ENCODE measurements around the gene TBC1D1.
A peak's percentile ranks its signal among the peaks of the same experiment; 100 is the strongest.

TBC1D1 gene

GRCh38 chr4:38149472-38149996, 258.6 kb downstream of the TBC1D1 start:
- DNase-seq (ENCODE audit: low read depth in 2 of 2) = no peak

- no peak for DNase-seq (ENCODE audit: low read depth in 2 of 2)
Observed at GRCh38 chr4:38149997-38150671, 259.2 kb downstream of the TBC1D1 start.

DNA sequence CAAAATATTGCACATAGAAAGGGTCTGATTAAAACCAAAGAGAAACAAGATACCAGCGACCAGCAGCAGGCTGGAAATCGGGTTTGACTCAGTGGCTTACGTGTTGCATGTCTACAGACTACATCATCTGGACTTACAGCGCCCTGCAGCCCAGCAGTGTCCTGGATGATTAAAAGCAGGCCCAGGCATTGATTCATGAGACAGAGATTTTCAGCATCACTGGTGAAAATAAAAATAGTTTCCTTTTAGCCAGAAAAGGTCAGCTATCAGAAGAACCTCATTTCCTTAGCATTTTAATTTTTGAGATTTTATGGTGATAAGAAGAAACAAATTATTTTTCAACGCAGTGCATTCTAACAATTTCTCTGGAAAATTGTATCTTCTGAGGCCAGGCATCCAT, 259.9 kb downstream of the TBC1D1 start:
- DNase-seq (ENCODE audit: low read depth in 2 of 2) = no peak

DNA sequence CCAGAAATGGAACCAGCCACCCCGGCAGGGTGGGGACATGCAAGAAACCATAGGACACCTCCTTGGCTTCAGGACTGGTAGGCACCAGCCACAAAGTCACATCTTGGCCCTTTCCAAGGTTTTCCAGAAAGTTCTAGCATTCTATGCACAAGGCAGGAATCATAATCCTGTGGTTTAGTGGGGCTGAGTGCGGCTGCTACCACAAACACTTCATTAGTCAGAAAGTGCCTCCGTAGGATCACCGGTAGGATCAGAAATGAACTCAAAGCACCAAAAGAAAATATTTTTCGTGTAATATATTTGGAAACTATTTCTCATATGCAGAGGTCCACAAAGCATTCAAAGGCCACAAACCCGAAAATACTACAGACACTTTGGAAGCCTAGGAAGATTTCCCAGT, 261.0 kb downstream of the TBC1D1 start:
- no peak for DNase-seq (ENCODE audit: low read depth in 2 of 2)

- DNase-seq (ENCODE audit: low read depth in 2 of 2) = no peak
Observed at GRCh38 chr4:38152305-38152704, 261.4 kb downstream of the TBC1D1 start.

DNA sequence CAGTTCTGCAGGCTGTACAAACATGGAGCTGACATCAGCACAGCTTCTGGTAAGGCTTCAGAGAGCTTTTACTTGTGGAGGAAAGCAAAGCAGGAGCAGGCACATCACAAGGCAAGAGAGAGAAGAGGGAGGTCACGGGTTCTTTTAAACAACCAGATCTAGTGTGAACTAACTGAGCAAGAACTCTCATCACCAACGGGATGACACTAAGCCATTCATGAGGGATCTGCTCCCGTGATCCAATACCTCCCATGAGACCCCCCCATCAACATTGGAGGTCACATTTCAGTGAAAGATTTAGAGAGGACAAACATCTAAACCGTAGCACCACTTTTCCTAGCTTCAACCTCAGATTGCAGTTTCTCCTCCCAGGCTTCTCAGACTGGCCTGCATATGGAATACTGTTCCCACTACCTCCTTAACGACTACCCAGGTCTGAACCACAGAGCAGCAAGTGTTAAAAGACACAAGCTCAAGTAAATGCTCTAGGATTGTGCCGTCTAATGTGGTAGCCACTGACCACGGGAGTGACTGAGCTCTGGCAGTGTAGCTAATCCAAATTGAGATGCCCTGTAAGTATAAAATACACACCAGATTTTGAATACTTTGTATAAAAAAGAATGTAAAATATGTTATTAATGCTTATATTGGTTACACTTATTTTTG, 262.0 kb downstream of the TBC1D1 start:
- no peak for DNase-seq (ENCODE audit: low read depth in 2 of 2)

DNA sequence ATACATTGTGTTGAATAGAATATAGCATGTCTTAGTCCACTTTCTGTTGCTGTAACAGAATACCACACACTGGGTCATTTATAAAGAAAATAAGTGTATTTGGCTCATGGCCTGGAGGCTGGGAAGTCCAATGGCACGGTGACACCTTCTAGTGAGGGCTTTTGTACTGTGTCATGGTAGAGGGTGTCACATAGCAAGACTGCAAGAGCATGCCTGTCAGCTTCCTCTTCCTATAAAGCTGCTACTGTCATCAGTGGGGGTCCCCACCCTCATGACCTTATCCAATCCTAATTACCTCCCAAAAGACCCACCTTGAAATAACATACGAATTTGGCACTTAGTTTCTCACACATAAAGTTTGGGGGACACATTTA, 262.5 kb downstream of the TBC1D1 start:
- no peak for DNase-seq (ENCODE audit: low read depth in 2 of 2)

GRCh38 chr4:38154252-38154651, 263.4 kb downstream of the TBC1D1 start:
- DNase-seq (ENCODE audit: low read depth in 2 of 2) = no peak

DNA sequence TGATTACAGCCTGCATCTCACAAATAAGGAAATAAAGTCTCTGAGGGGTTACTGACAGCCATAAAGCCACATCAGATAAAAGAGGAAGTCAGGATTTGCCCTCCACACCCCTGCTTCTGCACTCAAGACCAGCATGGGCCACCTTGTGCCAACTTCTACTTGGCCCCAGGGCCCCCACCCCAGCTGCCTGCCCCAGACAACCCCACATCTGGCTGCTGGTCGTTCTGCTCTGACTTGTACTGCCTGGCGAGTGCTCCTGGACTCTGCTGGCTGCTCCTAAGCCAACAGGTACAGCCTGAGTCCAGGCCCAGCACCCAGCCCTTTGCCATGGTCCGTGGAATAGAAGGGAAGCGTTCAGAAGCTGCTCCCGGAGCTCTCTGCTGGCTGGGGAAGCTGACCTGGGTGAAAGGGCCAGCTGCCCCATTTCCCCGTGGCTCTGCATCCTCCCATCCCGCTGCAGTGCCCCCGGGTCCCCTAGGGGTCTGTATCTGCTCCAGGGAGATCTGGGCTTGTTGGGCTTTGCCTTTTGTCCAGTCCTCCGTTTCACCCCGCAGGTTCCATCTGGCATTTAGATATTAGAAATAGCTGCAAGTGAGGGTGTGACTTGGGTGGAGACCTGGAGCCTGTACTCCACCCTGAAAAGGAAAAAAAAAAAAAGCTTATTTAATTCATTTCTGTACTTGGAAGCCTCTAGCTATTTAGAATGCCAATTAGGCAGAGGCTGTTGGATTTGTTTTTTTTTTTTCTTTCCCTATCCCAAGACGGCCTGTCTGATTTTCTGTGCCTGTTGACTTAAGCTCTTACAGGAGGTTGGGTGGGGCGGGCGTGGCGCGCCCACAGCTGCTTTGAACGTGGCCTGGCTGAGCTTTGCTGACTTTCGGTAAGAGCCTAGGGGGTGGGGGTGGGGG, 264.1 kb downstream of the TBC1D1 start:
- DNase-seq (ENCODE audit: low read depth in 2 of 2) = no peak

GRCh38 chr4:38155589-38156294, 264.9 kb downstream of the TBC1D1 start:
- no peak for DNase-seq (ENCODE audit: low read depth in 2 of 2)

GRCh38 chr4:38157592-38157991, 266.7 kb downstream of the TBC1D1 start:
- DNase-seq (ENCODE audit: low read depth in 2 of 2) = no peak

DNA sequence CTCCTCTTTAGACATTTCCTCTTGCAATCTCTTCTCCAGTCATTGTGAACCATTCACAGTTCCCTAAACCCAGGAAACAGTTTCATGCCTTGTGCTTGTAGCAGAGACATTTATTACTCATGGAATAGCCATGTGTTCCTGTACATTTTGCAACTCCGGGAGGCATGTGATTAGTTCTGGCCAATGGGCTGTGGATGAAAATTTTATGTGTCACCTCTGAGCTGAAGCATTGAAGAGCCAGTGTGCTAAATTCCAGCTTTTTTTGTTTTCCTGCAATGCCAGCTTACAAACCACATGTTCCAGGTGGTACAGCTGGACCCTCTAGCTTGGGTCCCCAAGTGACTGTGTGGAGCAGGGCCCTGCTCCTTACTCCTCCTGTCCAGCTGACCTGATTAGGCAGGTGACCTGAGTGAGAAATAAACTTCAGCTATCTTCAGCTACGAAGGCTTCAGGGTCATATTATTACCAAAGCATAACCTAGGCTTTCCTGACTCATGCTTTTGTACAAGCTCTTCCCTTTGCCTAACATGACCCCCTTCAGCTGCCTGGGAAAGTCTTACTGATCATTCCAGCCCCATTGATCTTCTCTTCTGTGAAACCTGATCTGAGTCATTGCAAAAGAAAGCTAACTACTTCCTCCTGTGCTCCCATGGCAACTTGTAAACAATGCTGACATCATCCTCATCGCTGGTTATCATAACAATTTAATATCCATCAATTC, 269.8 kb downstream of the TBC1D1 start:
- peak in 1 of 2 donors; percentile 58 for DNase-seq (ENCODE audit: low read depth in 2 of 2)

- DNase-seq (ENCODE audit: low read depth in 2 of 2) = no peak
Observed at GRCh38 chr4:38161208-38162113, 270.6 kb downstream of the TBC1D1 start.

DNA sequence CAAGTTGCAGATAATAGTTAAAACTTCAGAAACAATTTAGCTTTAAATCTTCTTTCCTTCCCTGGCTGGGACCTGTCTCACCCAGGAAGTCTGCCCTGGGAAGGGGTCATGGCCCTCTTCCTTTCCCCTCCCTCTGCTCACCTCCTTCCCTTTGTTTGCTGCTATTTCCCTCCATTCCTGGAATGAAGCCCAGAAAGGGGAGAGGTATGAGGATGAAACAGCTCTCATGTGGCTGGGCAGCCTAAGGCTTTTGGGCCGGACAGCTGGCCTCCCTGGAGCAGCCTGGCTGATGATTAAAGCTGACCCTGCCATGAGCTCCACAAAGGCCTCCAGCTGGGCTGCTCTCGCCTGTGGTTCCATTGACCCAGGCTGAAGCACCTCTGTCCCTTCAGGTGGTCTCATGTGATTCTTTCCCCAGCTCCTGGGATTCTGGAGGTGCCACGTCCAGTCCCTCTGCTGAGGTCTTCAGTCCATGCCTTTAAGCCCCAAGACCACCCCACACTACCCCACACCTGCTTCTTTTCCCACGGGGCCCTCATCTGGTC, 271.4 kb downstream of the TBC1D1 start:
- no peak for DNase-seq (ENCODE audit: low read depth in 2 of 2)

DNA sequence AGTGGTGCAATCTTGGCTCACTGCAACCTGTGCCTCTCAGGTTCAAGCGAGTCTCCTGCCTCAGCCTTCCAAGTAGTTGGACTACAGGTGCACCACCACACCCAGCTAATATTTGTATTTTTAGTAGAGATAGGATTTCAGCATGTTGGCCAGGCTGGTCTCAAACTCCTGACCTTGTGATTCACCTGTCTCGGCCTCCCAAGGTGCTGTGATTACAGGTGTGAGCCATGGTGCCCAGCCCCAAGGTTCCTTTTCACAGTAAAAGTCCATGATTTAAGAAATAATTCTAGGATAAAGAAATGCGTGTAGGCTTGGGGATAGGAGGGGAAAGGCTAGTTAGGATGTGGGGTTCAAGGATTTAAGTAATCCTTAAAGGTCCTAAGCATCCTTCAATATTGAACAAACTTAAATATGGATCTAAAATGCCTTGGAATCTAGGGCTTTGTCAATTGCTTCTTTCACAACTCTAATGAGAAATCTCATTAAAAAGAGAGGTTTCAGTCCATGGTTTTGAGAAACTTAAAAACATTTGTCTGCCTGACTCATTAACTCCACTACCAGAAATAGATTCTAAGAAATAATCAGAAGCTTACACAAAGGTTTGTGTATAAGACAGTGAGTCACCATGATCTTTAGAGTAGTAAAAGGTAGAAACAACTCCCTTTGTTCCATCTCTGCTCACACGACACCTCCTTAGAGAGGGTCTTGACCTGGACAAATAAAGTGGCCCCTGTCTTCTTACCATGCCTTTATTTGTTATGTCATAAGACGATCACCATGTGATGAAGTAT, 272.5 kb downstream of the TBC1D1 start:
- DNase-seq (ENCODE audit: low read depth in 2 of 2) = no peak

- DNase-seq (ENCODE audit: low read depth in 2 of 2) = no peak
Observed at GRCh38 chr4:38164346-38164745, 273.5 kb downstream of the TBC1D1 start.

GRCh38 chr4:38166082-38166481, 275.2 kb downstream of the TBC1D1 start:
- DNase-seq (ENCODE audit: low read depth in 2 of 2) = no peak

DNA sequence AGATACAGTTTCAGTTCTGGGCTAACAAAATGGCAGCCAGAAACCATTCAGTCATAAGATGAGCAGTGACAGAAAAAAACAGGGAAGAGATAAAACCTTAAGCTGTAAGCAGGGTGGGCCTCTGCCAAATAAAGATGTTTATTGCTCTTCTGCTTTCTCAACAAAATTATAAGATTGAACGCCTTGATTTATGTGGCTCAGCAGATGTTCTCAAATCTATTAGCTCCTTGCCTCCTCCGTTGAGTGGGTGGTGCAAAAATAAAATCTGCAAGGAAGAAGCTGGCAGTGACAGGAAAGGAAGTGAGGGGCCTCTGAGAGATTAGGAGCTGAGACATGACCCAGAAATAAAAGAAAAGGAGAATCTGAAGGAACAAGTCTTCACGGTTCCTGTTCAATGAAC, 275.9 kb downstream of the TBC1D1 start:
- DNase-seq (ENCODE audit: low read depth in 2 of 2) = no peak

GRCh38 chr4:38167973-38168372, 277.1 kb downstream of the TBC1D1 start:
- DNase-seq (ENCODE audit: low read depth in 2 of 2) = no peak

Measured in stimulated activated CD8-positive, alpha-beta memory T cell treated with anti-CD3 and anti-CD28 coated beads, Interleukin-7, amount 100 ng/mL, for 4 hours (primary cell).